ENCODE measurements around the gene ZIC2.
"Not testable (repeated sequence)": the region's sequence is repeated elsewhere in the genome, so short reads cannot be mapped to it uniquely, and the experiment has no call there.

The ZIC2 gene

GRCh38 chr13:100032642-100033041, 51.1 kb downstream of the ZIC2 start:
- DNase-seq = not testable (repeated sequence)

GRCh38 chr13:100035936-100036335, 54.4 kb downstream of the ZIC2 start:
- DNase-seq = no peak

Measured in NCI-H526 treated with DMSO at 0.1 percent for 48 hours (cell line).